BJ (cell line): ENCODE measurements around the gene OGFRL1. TPM values are rescaled to one million over a fixed set of nuclear protein-coding genes. Genes with fewer than 3 reads are reported as not detected.

Experiments
- CTCF ChIA-PET: fragments of 350-600 bp; formaldehyde crosslinking; extraction: SDS; loops from one replicate; lab custom pipeline; 2021; ENCODE audit warnings: antibody characterized with exemption, inconsistent platforms; lab: Yijun Ruan, JAX
- POLR2A ChIA-PET: fragments of 300-600 bp; sonication (Branson Sonifier 250); formaldehyde crosslinking; extraction: SDS; loops from one replicate; lab custom pipeline; 2021; ENCODE audit warnings: antibody characterized with exemption; lab: Charles Lee
- DNase-seq: peaks from one replicate; pipeline ENCODE4 v3.0.0-alpha.2; 2011; ENCODE audit warnings: low read depth
- H3K27me3 ChIP-seq: 2 replicates; pipeline ENCODE4 v1.6.0; 2011; ENCODE audit warnings: low read length; ENCODE audit not compliant: control insufficient read depth, insufficient read depth
- H3K36me3 ChIP-seq: 2 replicates; pipeline ENCODE4 v1.5.1; 2011; ENCODE audit warnings: low read length; ENCODE audit not compliant: control insufficient read depth, insufficient read depth
- H3K4me3 ChIP-seq: 2 replicates; pipeline ENCODE4 v1.5.1; 2011; ENCODE audit warnings: low read depth, mild to moderate bottlenecking, control low read depth, low read length
- CTCF ChIP-seq: IDR thresholded peaks from 2 replicates; pipeline ENCODE4 v1.5.1; 2011; ENCODE audit warnings: low read depth, mild to moderate bottlenecking, control low read depth, inconsistent platforms, low read length, moderate library complexity; ENCODE audit not compliant: insufficient read depth
- polyA plus RNA-seq: library from polyadenylated mRNA; depleted of rRNA; stranded (reverse); fragments of >200 nt; gene quantifications from 2 replicates; pipeline ENCODE4 v1.2.3, GENCODE V29; 2011

The OGFRL1 gene
- polyA plus RNA-seq, 1 experiment = 5.2 TPM

DNA sequence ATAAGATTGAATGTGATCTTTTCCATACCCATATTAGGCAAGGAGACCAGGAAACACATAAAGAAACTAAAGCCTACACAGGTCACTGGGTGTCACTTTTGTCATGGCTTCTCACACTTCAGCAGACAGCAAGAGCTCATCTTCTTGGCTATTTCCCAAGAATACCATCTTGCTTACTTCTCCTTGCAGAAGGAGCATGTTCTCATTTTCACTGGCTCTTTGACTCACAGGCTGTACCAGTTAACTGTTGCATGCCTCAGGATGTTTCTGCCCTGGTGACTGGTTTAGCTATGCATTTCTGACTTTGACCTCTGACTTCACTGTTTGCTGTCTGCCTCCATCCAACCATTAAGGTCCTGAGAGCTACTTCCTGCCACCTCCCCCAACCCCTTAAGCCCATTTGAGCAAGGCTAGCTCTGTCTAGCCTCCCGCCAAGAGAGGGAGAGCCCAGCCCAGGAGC is 40.3 kb upstream of the OGFRL1 start:
- peak; percentile 26 for DNase-seq
- H3K4me3 ChIP-seq = no peak overlapping the region
- no peaks in the 10 kb centered on the region for H3K27me3 ChIP-seq
- H3K36me3 ChIP-seq = no peaks in the 10 kb centered on the region
- CTCF ChIA-PET = interaction anchor here (1.0 to 1.7 kb wide), 4 partner anchors 9 to 57 kb away, joined by 4 to 5 read pairs (median 4); partner anchors contain the start of gene OGFRL1
- POLR2A ChIA-PET = no interaction called here
- no peak for TF ChIP-seq CTCF

DNA sequence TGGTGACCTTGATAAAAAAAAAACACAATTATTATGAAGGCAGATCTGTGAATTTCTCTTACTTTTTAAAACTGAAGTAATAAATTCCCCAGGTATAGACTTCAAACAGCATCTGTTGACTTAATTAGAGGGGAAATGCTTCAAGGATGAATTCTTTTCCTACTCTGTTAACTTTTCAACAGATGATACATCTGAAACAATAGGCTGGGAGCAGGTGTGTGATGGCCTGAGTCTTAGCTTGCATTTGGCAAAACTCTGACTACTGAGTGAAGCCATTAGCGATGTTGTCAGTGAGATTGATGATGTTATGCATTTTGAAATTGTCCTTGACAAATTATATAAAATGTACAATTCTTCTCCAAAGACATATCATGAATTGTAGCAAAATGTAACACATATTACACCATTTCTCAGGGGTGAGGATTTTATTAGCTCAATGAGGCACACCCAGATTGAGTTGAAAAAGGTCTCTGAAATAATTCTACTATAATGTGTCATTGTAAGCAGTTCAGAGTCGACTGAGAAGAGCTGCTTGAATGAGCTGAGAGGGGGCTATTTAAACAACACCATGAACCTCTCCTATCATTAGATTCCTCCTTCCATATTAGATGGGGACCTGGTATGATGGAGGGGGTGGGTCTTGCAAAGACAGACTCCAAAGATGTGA is 39.6 kb upstream of the OGFRL1 start:
- ChIA-PET CTCF (interaction anchor here (0.6 to 1.7 kb wide), 6 partner anchors 8 to 58 kb away, joined by 3 to 5 read pairs (median 4); partner anchors contain the start of gene OGFRL1), POLR2A (no interaction called here)
- no peaks in the 10 kb centered on the region for H3K27me3 ChIP-seq
- H3K36me3 ChIP-seq = no peaks in the 10 kb centered on the region
- DNase-seq = no peak
- no peak for TF ChIP-seq CTCF
- H3K4me3 ChIP-seq = no peak overlapping the region

- POLR2A ChIA-PET = interaction anchor here (0.7 kb wide), 2 partner anchors 30 to 132 kb away, joined by 3 read pairs; no protein-coding TSS in a partner anchor
- no peak overlapping the region for H3K4me3 ChIP-seq
Measured at GRCh38 chr6:71250099-71250602, 38.5 kb upstream of the OGFRL1 start.

GRCh38 chr6:71252410-71252809 is 36.2 kb upstream of the OGFRL1 start:
- ChIA-PET POLR2A (interaction anchor here (0.7 kb wide), 1 partner anchor 113 kb away, joined by 9 read pairs; no protein-coding TSS in a partner anchor), CTCF (no interaction called here)
- Histone ChIP-seq H3K4me3 (no peak overlapping the region), H3K36me3 (no peaks in the 10 kb centered on the region), H3K27me3 (no peaks in the 10 kb centered on the region)
- no peak for DNase-seq
- no peak for TF ChIP-seq CTCF

More at GRCh38 chr6:71250099-71250602, 38.5 kb upstream of the OGFRL1 start:
- H3K27me3 ChIP-seq = no peaks in the 10 kb centered on the region
- DNase-seq = peak; percentile 63
- CTCF ChIA-PET = interaction anchor here (0.5 to 1.0 kb wide), 2 partner anchors 8 to 13 kb away, joined by 3 read pairs; no protein-coding TSS in a partner anchor
- no peak for TF ChIP-seq CTCF
- H3K36me3 ChIP-seq = no peaks in the 10 kb centered on the region

GRCh38 chr6:71252960-71253359 is 35.7 kb upstream of the OGFRL1 start:
- CTCF ChIA-PET = no interaction called here
- DNase-seq = no peak
- H3K27me3 ChIP-seq = no peaks in the 10 kb centered on the region
- POLR2A ChIA-PET = no interaction called here
- H3K36me3 ChIP-seq = no peaks in the 10 kb centered on the region
- no peak overlapping the region for H3K4me3 ChIP-seq
- no peak for TF ChIP-seq CTCF
